ENCODE measurements around the gene TNNI3K.

The TNNI3K gene

DNA sequence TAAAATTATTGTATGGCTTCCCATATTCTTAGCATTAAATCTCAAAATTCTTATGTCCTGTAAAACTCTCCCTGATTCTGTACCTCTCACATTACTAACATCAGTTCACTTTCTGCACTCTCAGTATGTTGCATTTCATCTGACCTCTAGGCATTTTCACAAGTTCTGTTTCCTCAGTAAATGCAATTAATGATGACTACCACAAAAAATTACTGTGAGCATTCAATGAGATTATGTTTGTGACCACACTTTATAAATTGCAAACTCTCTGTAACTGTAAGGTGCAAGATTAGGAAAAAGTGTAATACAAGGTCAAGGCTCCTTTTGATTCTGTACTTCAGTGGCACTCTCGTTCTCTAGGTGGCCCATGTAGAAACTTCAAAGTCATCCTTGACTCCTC is 216.8 kb downstream of the TNNI3K start:
- TF ChIP-seq, protein P1, sequence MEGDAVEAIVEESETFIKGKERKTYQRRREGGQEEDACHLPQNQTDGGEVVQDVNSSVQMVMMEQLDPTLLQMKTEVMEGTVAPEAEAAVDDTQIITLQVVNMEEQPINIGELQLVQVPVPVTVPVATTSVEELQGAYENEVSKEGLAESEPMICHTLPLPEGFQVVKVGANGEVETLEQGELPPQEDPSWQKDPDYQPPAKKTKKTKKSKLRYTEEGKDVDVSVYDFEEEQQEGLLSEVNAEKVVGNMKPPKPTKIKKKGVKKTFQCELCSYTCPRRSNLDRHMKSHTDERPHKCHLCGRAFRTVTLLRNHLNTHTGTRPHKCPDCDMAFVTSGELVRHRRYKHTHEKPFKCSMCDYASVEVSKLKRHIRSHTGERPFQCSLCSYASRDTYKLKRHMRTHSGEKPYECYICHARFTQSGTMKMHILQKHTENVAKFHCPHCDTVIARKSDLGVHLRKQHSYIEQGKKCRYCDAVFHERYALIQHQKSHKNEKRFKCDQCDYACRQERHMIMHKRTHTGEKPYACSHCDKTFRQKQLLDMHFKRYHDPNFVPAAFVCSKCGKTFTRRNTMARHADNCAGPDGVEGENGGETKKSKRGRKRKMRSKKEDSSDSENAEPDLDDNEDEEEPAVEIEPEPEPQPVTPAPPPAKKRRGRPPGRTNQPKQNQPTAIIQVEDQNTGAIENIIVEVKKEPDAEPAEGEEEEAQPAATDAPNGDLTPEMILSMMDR (IDR thresholded peaks at IDR 0.05; ENCODE audit: low read depth, low read length, missing control alignments), result no peak
- DNase-seq (ENCODE audit: low read depth), result no peak
- no peak overlapping the region for H3K4me3 ChIP-seq (ENCODE audit: low read depth, low read length)
- in situ Hi-C loops (cut with HindIII; ENCODE audit: low sequenced_read_pairs), result no loop called here

DNA sequence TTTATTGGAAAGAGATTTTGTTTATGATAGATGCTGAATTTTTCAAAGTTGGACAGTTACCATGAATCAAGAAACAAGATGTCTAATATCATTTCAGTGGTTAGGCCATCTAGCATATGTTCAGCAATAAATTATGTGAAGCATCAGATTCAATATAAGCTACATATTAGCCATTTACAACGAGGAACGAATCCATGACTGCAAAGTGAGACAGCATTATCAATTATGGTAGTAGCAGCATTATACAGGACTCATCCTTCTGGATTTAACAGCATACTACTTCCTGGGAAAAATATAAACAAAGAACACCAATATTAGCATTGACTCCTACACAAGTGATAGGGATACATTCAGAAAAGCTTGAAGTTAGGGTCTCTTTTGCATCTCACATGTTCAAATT is 218.1 kb downstream of the TNNI3K start:
- TF ChIP-seq, protein P1 (IDR thresholded peaks at IDR 0.05; ENCODE audit: low read depth, low read length, missing control alignments), result no peak
- DNase-seq (ENCODE audit: low read depth), result no peak
- H3K4me3 ChIP-seq (ENCODE audit: low read depth, low read length), result no peak overlapping the region
- in situ Hi-C loops (cut with HindIII; ENCODE audit: low sequenced_read_pairs), result no loop called here

DNA sequence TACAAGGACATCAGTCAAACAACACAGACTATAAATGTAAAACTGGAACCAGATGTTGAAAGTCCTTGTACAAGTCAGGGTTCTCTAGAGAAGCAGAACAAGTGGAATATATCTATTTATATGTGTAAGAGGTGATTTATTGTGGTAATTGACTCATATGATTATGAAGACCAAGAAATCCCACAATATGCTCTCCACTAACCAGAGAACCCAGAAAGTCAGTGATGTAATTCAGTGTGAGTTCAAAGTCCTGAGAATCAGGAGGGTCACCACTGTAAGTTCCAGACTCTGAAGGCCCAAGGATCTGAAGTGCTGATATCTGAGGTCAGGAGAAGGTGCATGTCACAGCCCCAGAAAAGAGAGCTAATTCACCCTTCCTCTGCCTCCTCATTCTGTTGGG is 220.2 kb downstream of the TNNI3K start:
- no peak overlapping the region for H3K4me3 ChIP-seq (ENCODE audit: low read depth, low read length)
- no peak for DNase-seq (ENCODE audit: low read depth)
- in situ Hi-C loops (cut with HindIII; ENCODE audit: low sequenced_read_pairs), result no loop called here
- TF ChIP-seq, protein P1 (IDR thresholded peaks at IDR 0.05; ENCODE audit: low read depth, low read length, missing control alignments), result no peak

DNA sequence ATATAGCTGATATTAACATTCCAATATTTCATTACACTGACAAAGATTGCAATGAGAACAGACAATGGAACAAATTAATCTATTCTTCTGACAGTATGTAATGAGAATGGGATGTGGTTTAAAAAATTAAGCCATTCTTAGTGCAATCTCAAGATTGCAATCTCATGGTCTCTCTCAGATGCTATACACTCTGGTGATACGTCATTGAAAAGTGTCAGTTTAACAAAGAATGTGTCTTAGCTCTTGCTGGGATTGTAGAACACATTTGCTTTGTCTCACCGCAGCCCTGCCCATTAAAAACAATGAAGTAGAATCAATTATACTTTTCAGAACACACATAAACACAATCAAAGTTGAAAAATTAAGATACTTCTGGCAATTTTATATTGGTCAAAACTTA is 222.1 kb downstream of the TNNI3K start:
- in situ Hi-C loops (cut with HindIII; ENCODE audit: low sequenced_read_pairs), result no loop called here
- TF ChIP-seq, protein P1 (IDR thresholded peaks at IDR 0.05; ENCODE audit: low read depth, low read length, missing control alignments), result no peak
- H3K4me3 ChIP-seq (ENCODE audit: low read depth, low read length), result no peak overlapping the region
- no peak for DNase-seq (ENCODE audit: low read depth)

DNA sequence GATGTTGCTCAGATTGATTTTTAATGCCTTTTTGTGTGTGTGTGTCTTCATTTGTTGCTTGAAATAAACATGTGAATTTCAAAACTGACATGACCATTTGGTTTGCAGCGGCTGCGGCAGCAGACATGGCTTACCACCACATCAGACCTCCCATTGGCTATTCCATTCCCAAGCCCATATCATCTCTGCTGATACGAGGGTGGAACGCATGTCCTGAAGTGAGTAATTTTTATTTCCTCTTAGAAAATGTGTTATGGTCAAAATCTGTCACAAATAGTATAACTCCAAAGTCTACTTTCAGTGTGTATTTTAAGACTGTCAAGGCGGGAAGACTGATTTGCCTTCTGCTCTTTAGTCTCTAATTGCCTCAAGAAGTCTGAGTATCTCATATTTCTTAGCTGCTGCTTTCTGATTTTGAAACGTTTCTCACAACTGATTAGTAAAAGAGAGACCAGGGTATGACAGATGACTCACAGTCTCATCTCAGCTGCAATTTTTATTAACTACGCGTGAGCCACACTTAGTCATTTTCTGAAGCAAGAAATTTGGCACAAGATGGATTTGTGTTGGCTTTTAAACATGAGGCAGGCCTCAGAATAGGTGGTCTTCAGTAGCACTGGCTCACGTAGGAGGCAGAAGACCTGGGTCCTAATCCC is 228.3 kb downstream of the TNNI3K start:
- DNase-seq (ENCODE audit: low read depth), result no peak
- TF ChIP-seq, protein P1 (IDR thresholded peaks at IDR 0.05; ENCODE audit: low read depth, low read length, missing control alignments), result no peak
- H3K4me3 ChIP-seq (ENCODE audit: low read depth, low read length), result no peak overlapping the region

DNA sequence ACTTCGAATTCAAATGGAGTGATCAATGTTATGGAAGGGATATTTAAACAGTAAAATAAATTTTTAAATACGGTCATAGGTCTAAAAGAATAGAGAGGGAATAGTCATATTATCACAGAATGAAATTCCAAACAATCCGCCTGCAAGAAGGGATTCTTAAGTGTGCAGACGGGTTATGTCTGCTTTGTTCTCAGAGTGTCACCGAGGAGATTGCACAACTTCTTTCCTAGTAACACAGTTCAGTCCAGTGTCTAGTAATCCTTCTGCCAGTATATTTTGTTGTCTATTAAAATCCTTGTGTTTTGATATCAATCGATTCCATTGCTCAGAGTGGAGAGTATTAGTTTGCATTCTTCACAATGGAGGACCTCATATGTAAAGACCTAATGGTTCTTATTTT is 228.8 kb downstream of the TNNI3K start:
- DNase-seq (ENCODE audit: low read depth), result no peak
- no peak overlapping the region for H3K4me3 ChIP-seq (ENCODE audit: low read depth, low read length)
- TF ChIP-seq, protein P1 (IDR thresholded peaks at IDR 0.05; ENCODE audit: low read depth, low read length, missing control alignments), result no peak
- in situ Hi-C loops (cut with HindIII; ENCODE audit: low sequenced_read_pairs), result no loop called here

More for the DNA sequence above, 228.3 kb downstream of the TNNI3K start:
- in situ Hi-C loops (cut with HindIII; ENCODE audit: low sequenced_read_pairs), result no loop called here

Measured in astrocyte of the cerebellum (primary cell).